ENCODE measurements around the gene LAMC1. TPM values are rescaled to one million over a fixed set of nuclear protein-coding genes. Genes with fewer than 3 reads are reported as not detected.

LAMC1 gene
- total and polyA plus RNA-seq, 10 of the 15 experiments (the other 5 are each of a cell fraction or from before 2014, with no cell fraction given) = 4.6 to 51.4 (median 25.6) TPM

DNA sequence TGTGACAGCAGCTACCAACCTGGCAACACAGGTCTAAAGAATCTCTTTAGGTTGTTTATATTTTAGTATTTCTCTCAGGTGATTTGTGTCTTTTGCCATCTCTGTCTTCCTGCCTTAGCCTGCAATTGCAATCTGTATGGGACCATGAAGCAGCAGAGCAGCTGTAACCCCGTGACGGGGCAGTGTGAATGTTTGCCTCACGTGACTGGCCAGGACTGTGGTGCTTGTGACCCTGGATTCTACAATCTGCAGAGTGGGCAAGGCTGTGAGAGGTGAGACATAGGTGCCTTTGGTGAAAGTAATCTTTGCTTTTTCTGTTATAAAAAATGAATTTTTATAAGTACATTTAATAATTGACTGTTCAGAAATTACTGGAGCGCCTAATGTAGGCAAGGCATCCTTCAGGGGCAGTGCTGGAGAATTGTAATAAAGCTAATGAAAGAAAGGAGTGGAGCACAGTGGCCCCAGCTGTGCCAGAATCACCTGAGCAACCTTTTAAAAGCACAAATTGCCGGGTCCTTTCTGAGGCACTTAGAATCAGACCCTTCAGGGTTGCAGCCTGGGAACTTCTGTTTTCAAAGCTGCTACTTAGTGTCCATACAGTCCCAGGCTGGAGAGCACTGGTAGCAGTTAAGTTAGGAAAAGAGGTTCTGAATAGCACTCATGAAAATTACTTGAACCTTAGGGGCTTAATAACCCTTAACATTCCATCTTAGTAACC lies 102.2 kb downstream of the LAMC1 start:
- TF ChIP-seq SMC3 (IDR thresholded peaks at IDR 0.05; ENCODE audit: borderline replicate concordance, low read length) (no peak), CHD4 (IDR thresholded peaks at IDR 0.05) (no peak)
- TF ChIP-seq, protein P1, sequence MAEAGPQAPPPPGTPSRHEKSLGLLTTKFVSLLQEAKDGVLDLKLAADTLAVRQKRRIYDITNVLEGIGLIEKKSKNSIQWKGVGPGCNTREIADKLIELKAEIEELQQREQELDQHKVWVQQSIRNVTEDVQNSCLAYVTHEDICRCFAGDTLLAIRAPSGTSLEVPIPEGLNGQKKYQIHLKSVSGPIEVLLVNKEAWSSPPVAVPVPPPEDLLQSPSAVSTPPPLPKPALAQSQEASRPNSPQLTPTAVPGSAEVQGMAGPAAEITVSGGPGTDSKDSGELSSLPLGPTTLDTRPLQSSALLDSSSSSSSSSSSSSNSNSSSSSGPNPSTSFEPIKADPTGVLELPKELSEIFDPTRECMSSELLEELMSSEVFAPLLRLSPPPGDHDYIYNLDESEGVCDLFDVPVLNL (IDR thresholded peaks at IDR 0.05; ENCODE audit: low read depth, low read length) = no peak
- RAD21 ChIA-PET (ENCODE audit: unreplicated experiment) = no interaction called here
- Histone ChIP-seq H3K9ac (ENCODE audit: control insufficient read depth, insufficient read depth, low read length) (no peak overlapping the region), H3K36me3 (ENCODE audit: control insufficient read depth in 2 of 2, insufficient read depth in 2 of 2, low read length in 1 of 2) (peaks cover 5 to 24% of the 10 kb centered on the region in 2 experiments; a peak in 3 of 4 replicates), H3K4me2 (ENCODE audit: control insufficient read depth, insufficient read depth) (no peak overlapping the region), H3K79me2 (ENCODE audit: control insufficient read depth, insufficient read depth, low read length) (no peaks in the 10 kb centered on the region), H3K4me1 (ENCODE audit: control insufficient read depth, insufficient read depth, low read length) (no peaks in the 10 kb centered on the region), H2AFZ (ENCODE audit: control insufficient read depth, low read depth, low read length) (no peak overlapping the region), H3K27me3 (replicated peaks in 1 of 2; ENCODE audit: control insufficient read depth in 2 of 2, insufficient read depth in 2 of 2, low read length in 1 of 2) (no peaks in the 10 kb centered on the region), H4K20me1 (ENCODE audit: control insufficient read depth, insufficient read depth) (no peaks in the 10 kb centered on the region), H3K4me3 (no peak overlapping the region), H3K9me3 (replicated peaks; ENCODE audit: control insufficient read depth, insufficient read depth, low read length) (no peaks in the 10 kb centered on the region), H3K27ac (ENCODE audit: control insufficient read depth, insufficient read depth) (no peak overlapping the region)
- in situ Hi-C loops (cut with MboI) = no loop called here
- CTCF ChIA-PET = no interaction called here
- no peak for DNase-seq (ENCODE audit: low read depth, low spot score)
- no TSS peak for BruUV-seq (replicated peaks)
- no peak for FAIRE-seq
- 51% methylated on average over 5 of the region's 5 CpGs for WGBS (ENCODE audit: insufficient coverage, insufficient replicate concordance, low lambda C conversion rate, missing lambda C conversion rate)
- SMC1A ChIA-PET (ENCODE audit: uncharacterized antibody, unreplicated experiment) = no interaction called here
- intact Hi-C loops (cut with micrococcal nuclease; ENCODE audit: unreplicated experiment) = loop anchor here (5.0 kb wide), 1 partner anchor 163 kb away; no protein-coding TSS in a partner anchor
- POLR2A ChIA-PET = no interaction called here
- no peak for ATAC-seq

DNA sequence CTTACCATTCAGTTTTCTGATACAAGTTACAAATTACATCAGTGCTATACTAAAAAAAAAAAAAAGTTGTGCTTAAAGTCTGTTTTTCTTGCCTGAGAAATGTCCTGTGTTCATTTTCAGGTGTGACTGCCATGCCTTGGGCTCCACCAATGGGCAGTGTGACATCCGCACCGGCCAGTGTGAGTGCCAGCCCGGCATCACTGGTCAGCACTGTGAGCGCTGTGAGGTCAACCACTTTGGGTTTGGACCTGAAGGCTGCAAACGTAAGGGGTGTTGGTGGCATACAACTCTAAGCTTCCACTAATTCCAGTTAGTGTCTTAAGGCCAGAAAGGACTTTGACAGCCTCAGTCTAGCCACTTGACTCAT lies 102.8 kb downstream of the LAMC1 start:
- Histone ChIP-seq H3K27ac (ENCODE audit: control insufficient read depth, insufficient read depth) (no peak overlapping the region), H2AFZ (ENCODE audit: control insufficient read depth, low read depth, low read length) (no peak overlapping the region), H3K36me3 (ENCODE audit: control insufficient read depth in 2 of 2, insufficient read depth in 2 of 2, low read length in 1 of 2) (peaks cover 5 to 24% of the 10 kb centered on the region in 2 experiments; a peak in 3 of 4 replicates), H3K9ac (ENCODE audit: control insufficient read depth, insufficient read depth, low read length) (no peak overlapping the region), H3K4me2 (ENCODE audit: control insufficient read depth, insufficient read depth) (no peak overlapping the region), H3K27me3 (replicated peaks in 1 of 2; ENCODE audit: control insufficient read depth in 2 of 2, insufficient read depth in 2 of 2, low read length in 1 of 2) (no peaks in the 10 kb centered on the region), H4K20me1 (ENCODE audit: control insufficient read depth, insufficient read depth) (no peaks in the 10 kb centered on the region), H3K9me3 (replicated peaks; ENCODE audit: control insufficient read depth, insufficient read depth, low read length) (no peaks in the 10 kb centered on the region), H3K4me3 (no peak overlapping the region), H3K4me1 (ENCODE audit: control insufficient read depth, insufficient read depth, low read length) (no peaks in the 10 kb centered on the region), H3K79me2 (ENCODE audit: control insufficient read depth, insufficient read depth, low read length) (no peaks in the 10 kb centered on the region)
- no TSS peak for BruUV-seq (replicated peaks)
- in situ Hi-C loops (cut with MboI) = no loop called here
- WGBS (ENCODE audit: insufficient coverage, insufficient replicate concordance, low lambda C conversion rate, missing lambda C conversion rate) = 79% methylated on average over 5 of the region's 5 CpGs
- ATAC-seq = no peak
- ChIA-PET POLR2A (no interaction called here), SMC1A (ENCODE audit: uncharacterized antibody, unreplicated experiment) (interaction anchor here (1.2 to 1.7 kb wide), 2 partner anchors 103 to 161 kb away, joined by 3 to 5 read pairs; no protein-coding TSS in a partner anchor), RAD21 (ENCODE audit: unreplicated experiment) (no interaction called here), CTCF (interaction anchor here (0.7 kb wide), 1 partner anchor 70 kb away, joined by 4 read pairs; no protein-coding TSS in a partner anchor)
- no peak for FAIRE-seq
- no peak for DNase-seq (ENCODE audit: low read depth, low spot score)
- intact Hi-C loops (cut with micrococcal nuclease; ENCODE audit: unreplicated experiment) = loop anchor here (5.0 kb wide), 1 partner anchor 164 kb away; no protein-coding TSS in a partner anchor
- TF ChIP-seq NR2C1 (IDR thresholded peaks at IDR 0.05) = no peak
- TF ChIP-seq POU2F2 (IDR thresholded peaks at IDR 0.05; ENCODE audit: borderline replicate concordance, low read depth, low read length) = no peak
- no peak for TF ChIP-seq PAX8 (IDR thresholded peaks at IDR 0.05)
- no peak for TF ChIP-seq BRCA1 (IDR thresholded peaks at IDR 0.05; ENCODE audit: low read depth, low read length)
- TF ChIP-seq EED (IDR thresholded peaks at IDR 0.05; ENCODE audit: low read depth) = no peak
- TF ChIP-seq JUNB (IDR thresholded peaks at IDR 0.05) = no peak
- no peak for TF ChIP-seq CREM (IDR thresholded peaks at IDR 0.05; ENCODE audit: low read depth)
- TF ChIP-seq, protein P2, sequence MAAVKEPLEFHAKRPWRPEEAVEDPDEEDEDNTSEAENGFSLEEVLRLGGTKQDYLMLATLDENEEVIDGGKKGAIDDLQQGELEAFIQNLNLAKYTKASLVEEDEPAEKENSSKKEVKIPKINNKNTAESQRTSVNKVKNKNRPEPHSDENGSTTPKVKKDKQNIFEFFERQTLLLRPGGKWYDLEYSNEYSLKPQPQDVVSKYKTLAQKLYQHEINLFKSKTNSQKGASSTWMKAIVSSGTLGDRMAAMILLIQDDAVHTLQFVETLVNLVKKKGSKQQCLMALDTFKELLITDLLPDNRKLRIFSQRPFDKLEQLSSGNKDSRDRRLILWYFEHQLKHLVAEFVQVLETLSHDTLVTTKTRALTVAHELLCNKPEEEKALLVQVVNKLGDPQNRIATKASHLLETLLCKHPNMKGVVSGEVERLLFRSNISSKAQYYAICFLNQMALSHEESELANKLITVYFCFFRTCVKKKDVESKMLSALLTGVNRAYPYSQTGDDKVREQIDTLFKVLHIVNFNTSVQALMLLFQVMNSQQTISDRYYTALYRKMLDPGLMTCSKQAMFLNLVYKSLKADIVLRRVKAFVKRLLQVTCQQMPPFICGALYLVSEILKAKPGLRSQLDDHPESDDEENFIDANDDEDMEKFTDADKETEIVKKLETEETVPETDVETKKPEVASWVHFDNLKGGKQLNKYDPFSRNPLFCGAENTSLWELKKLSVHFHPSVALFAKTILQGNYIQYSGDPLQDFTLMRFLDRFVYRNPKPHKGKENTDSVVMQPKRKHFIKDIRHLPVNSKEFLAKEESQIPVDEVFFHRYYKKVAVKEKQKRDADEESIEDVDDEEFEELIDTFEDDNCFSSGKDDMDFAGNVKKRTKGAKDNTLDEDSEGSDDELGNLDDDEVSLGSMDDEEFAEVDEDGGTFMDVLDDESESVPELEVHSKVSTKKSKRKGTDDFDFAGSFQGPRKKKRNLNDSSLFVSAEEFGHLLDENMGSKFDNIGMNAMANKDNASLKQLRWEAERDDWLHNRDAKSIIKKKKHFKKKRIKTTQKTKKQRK (IDR thresholded peaks at IDR 0.05; ENCODE audit: low read depth, low read length) = no peak
- no peak for TF ChIP-seq ZNF274 (IDR thresholded peaks at IDR 0.05; ENCODE audit: insufficient read depth, insufficient read length)
- no peak for TF ChIP-seq RAD21 (IDR thresholded peaks at IDR 0.05; ENCODE audit: insufficient read depth, low read depth, low read length)
- TF ChIP-seq CEBPB (IDR thresholded peaks at IDR 0.05; ENCODE audit: borderline replicate concordance in 1 of 2, low read depth in 2 of 2, low read length in 2 of 2) = no peak
- no peak for TF ChIP-seq RCOR1 (conservative IDR thresholded peaks at IDR 0.05; ENCODE audit: low read depth, low read length)
